ENCODE data around the gene SYS1. TPM values are rescaled to one million over a fixed set of nuclear protein-coding genes. Genes with fewer than 3 reads are reported as not detected.

SYS1 gene
- total RNA-seq, 4 donors from 2014 or later = 26.6 to 55.0 (median 51.3) TPM

GRCh38 chr20:45366631-45367030, 3.7 kb downstream of the SYS1 start:
- TF ChIP-seq CTCF (IDR thresholded peaks at IDR 0.05) = no peak
- DNase-seq (ENCODE audit: low spot score) (no peak), ATAC-seq (ENCODE audit: low FRiP score) (no peak)

GRCh38 chr20:45367126-45367525, 4.2 kb downstream of the SYS1 start:
- TF ChIP-seq CTCF (IDR thresholded peaks at IDR 0.05) = no peak
- no peak for ATAC-seq (ENCODE audit: low FRiP score)
- DNase-seq (ENCODE audit: low spot score) = no peak

DNA sequence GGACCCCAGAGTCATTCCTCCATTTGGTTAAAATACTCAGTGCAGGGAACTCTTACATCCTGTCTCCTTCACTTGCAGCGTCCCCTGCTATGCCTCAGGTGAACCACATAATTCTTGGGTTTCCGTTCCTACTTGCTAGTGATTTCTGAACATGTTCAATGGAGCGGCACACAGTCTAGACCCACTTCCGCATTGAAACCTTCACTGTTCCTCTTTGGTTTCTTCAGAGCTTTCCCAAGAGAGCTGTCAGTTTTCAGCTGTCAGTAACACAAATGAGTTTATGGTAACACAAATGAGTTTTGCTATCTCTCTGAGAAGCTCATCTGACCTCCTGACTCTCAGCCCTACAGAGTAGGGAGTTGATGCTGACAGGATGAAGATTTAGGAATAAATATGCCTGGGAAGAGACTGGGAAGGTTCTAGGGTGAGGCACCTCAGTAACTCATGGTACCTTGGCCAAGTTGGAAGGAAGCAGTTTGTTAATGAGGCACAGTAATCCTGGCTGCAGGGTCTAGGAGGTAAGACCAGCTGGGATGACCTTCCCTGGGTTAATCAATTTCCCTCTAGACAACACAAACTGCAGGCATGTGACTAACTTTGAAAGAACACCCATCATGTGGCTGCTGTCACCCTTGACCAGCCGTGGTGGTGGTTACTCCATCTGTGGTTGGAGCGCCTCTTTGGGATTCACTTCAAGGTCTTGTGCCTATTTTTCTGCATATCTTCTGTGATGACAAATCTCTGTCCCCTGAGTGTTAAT, 5.4 kb downstream of the SYS1 start:
- ATAC-seq (ENCODE audit: low FRiP score) = no peak
- TF ChIP-seq CTCF (IDR thresholded peaks at IDR 0.05) = no peak
- no peak for DNase-seq (ENCODE audit: low spot score)

DNA sequence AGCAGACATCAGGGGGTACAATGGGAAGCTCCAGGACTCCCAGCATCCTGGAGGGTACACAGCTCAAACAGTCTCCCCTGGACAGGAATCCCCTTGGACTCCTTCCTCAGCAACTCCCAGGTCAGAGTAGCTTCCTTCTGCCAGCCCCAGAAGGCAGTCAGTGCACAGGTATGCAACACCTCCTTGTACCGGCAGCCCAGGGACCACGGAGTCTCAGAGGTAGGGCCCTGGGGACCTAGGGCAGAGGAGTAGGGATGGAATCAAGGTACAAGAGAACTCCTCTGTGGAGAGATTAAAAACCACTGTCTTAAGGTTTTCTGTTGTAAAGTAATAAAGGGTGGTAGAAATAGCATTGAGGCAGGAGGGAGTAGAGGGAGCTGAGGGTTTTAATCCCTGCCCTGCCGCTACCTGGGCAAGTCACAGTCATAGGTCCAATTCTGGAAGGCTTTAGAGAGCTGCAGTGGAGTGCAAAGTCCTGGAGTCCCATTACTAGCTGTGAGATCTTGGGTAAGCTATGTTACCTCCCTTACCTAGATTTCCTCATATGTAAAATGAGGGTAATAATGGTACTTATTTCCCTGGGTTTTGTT, 7.7 kb downstream of the SYS1 start:
- DNase-seq (ENCODE audit: low spot score) (no peak), ATAC-seq (ENCODE audit: low FRiP score) (no peak)
- no peak for TF ChIP-seq CTCF (IDR thresholded peaks at IDR 0.05)

- DNase-seq (ENCODE audit: low spot score) = no peak
- TF ChIP-seq CTCF (IDR thresholded peaks at IDR 0.05) = no peak
- no peak for ATAC-seq (ENCODE audit: low FRiP score)
These were observed 9.3 kb downstream of the SYS1 start for GRCh38 chr20:45372241-45372640.

- DNase-seq (ENCODE audit: low spot score) = no peak
- no peak for ATAC-seq (ENCODE audit: low FRiP score)
- TF ChIP-seq CTCF (IDR thresholded peaks at IDR 0.05) = no peak
These were observed 9.8 kb downstream of the SYS1 start for GRCh38 chr20:45372646-45373352.

All from omental fat pad (tissue), 4 donors.